ENCODE data around the gene ISG20.
A peak's percentile ranks its signal among the peaks of the same experiment; 100 is the strongest.

Gene ISG20

DNA sequence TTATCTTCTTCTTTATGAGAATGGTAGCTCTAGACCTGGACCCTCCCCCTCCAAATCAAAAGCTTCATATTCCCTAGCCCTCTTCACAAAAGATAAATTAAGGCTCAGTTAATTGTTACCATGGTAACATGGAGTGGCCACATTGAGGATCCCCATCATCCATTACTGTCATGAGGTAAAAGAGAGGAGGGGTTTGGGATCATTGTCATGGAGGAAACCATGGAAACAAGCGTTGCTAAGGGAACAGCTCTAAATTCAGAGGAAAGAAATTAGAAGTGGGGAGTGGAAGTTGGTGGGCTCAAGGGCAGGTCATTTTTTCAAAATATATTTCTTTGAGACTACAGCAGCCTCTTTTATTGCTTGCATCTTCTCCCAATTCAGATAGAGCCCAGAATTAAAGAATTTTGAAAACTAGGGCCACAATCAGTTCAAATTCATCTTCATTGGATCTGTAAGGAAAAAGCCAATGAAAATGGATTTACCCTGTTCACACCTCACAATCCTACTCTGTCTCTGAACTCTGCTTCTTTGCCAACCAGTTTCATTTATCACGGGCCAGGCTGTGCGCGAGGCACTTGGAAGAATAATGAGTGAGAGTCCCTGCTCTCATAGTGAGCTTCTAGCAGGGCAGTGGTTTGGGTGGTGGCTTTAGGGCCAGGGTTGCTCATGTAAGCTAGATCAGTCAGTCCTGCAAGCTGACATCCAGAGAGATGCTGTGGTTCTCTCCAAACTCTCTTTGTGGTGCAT lies 29.3 kb upstream of the ISG20 start:
- H3K36me3 ChIP-seq (ENCODE audit: control insufficient read depth in 1 of 2, insufficient read depth in 2 of 2, low read length in 2 of 2): no peaks in the 10 kb centered on the region
- peaks cover 33 to 51% of the 10 kb centered on the region in 2 donors for H3K27me3 ChIP-seq (ENCODE audit: control insufficient read depth in 1 of 2, insufficient read depth in 2 of 2, low read length in 2 of 2)
- H3K4me3 ChIP-seq (ENCODE audit: low read depth in 1 of 2, low read length in 2 of 2): no peak overlapping the region
- H3K9me3 ChIP-seq (ENCODE audit: control insufficient read depth in 1 of 2, low read length in 2 of 2): no peaks in the 10 kb centered on the region
- no peak overlapping the region for H3K27ac ChIP-seq (ENCODE audit: low read depth, low read length)
- no peaks in the 10 kb centered on the region for H3K4me1 ChIP-seq (ENCODE audit: control insufficient read depth in 1 of 2, insufficient read depth in 2 of 2, low read length in 2 of 2)
- no peak overlapping the region for H3K9ac ChIP-seq (ENCODE audit: low read depth in 1 of 2, low read length in 2 of 2)

- Histone ChIP-seq H3K9me3 (ENCODE audit: control insufficient read depth in 1 of 2, low read length in 2 of 2) (no peaks in the 10 kb centered on the region), H3K27me3 (ENCODE audit: control insufficient read depth in 1 of 2, insufficient read depth in 2 of 2, low read length in 2 of 2) (peaks cover 21 to 39% of the 10 kb centered on the region in 2 donors), H3K4me3 (ENCODE audit: low read depth in 1 of 2, low read length in 2 of 2) (no peak overlapping the region), H3K9ac (ENCODE audit: low read depth in 1 of 2, low read length in 2 of 2) (no peak overlapping the region), H3K36me3 (ENCODE audit: control insufficient read depth in 1 of 2, insufficient read depth in 2 of 2, low read length in 2 of 2) (no peaks in the 10 kb centered on the region), H3K27ac (ENCODE audit: low read depth, low read length) (no peak overlapping the region), H3K4me1 (ENCODE audit: control insufficient read depth in 1 of 2, insufficient read depth in 2 of 2, low read length in 2 of 2) (peaks cover 5 to 10% of the 10 kb centered on the region in 2 donors)
Observed at GRCh38 chr15:88610701-88611231, 28.1 kb upstream of the ISG20 start.

DNA sequence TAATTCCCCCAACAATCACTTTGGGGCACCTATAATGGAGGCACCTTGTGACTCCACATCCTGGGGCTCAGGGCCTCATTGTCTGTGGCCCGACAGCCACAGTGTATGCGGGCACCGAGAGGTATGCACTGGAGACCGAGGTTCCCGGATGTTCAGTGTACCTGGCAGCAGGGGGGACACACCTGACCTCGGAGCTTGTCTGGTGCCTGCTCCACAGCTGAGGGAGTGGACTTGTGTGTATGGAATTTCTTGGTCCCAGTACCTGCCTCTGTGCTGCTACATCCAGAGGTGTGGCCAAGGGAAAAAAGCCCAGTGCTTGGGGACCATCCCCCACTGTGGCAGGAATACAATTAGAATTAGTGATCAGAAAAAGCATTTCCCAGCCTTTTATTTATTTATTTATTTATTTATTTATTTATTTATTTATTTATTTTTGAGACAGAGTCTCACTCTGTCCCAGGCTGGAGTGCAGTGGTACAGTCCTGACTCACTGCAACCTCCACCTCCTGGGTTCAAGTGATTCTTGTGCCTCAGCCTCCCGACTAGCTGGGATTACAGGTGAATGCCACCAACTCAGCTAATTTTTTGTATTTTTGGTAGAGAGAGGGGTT lies 26.5 kb upstream of the ISG20 start:
- H3K4me1 ChIP-seq (ENCODE audit: control insufficient read depth in 1 of 2, insufficient read depth in 2 of 2, low read length in 2 of 2): peaks cover 6 to 12% of the 10 kb centered on the region in 2 donors
- no peak overlapping the region for H3K4me3 ChIP-seq (ENCODE audit: low read depth in 1 of 2, low read length in 2 of 2)
- no peaks in the 10 kb centered on the region for H3K9me3 ChIP-seq (ENCODE audit: control insufficient read depth in 1 of 2, low read length in 2 of 2)
- H3K36me3 ChIP-seq (ENCODE audit: control insufficient read depth in 1 of 2, insufficient read depth in 2 of 2, low read length in 2 of 2): no peaks in the 10 kb centered on the region
- peaks cover 9 to 24% of the 10 kb centered on the region in 2 donors for H3K27me3 ChIP-seq (ENCODE audit: control insufficient read depth in 1 of 2, insufficient read depth in 2 of 2, low read length in 2 of 2)
- no peak overlapping the region for H3K27ac ChIP-seq (ENCODE audit: low read depth, low read length)
- no peak overlapping the region for H3K9ac ChIP-seq (ENCODE audit: low read depth in 1 of 2, low read length in 2 of 2)

DNA sequence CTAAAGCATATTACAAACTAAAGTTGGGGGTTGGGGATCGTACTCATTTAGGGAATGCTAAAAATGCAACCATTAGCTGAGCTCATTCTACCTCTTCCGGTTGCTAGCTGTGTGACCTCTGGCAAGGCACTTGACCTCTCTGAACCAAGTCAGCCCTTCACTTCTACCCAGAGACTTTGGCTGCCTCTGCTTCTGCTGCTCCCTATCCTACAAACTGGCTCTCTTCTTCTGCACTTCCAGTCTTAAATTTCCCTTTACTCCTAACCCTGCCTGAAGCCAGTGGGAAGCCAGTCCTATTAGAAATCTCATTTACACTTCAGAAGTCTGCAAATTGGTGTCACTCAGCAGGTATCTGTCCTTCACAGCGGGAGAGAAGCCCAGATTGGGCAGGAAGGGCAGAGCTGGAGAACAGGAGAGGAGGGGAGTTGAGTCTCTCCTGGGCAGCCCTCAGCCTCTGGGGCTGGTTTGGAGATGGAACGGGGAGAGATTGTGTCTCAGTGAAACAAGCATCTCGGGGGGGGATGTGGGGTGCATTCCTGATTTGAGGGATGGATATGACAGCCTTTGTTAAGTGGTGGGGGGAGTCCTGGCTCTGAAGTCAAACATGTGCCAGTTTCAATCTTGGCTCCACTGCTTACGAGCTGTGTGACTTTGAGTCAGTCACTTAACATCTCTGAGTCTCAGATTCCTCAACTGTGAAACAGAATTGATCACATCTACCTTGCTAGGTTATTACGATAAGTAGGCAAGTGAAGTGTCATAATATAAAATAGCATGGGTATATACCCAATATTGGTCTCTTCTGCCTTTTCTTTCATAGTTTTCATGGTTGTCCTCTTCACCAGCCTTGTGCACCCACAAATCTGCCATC lies 25.5 kb upstream of the ISG20 start:
- Histone ChIP-seq H3K9me3 (ENCODE audit: control insufficient read depth in 1 of 2, low read length in 2 of 2) (no peaks in the 10 kb centered on the region), H3K27me3 (ENCODE audit: control insufficient read depth in 1 of 2, insufficient read depth in 2 of 2, low read length in 2 of 2) (peaks cover 5 to 16% of the 10 kb centered on the region in 2 donors), H3K36me3 (ENCODE audit: control insufficient read depth in 1 of 2, insufficient read depth in 2 of 2, low read length in 2 of 2) (no peaks in the 10 kb centered on the region), H3K4me3 (ENCODE audit: low read depth in 1 of 2, low read length in 2 of 2) (no peak overlapping the region), H3K4me1 (ENCODE audit: control insufficient read depth in 1 of 2, insufficient read depth in 2 of 2, low read length in 2 of 2) (peaks cover 6 to 12% of the 10 kb centered on the region in 2 donors), H3K9ac (ENCODE audit: low read depth in 1 of 2, low read length in 2 of 2) (no peak overlapping the region), H3K27ac (ENCODE audit: low read depth, low read length) (no peak overlapping the region)

- Histone ChIP-seq H3K4me1 (ENCODE audit: control insufficient read depth in 1 of 2, insufficient read depth in 2 of 2, low read length in 2 of 2) (peaks cover 7 to 12% of the 10 kb centered on the region in 2 donors), H3K9me3 (ENCODE audit: control insufficient read depth in 1 of 2, low read length in 2 of 2) (no peaks in the 10 kb centered on the region), H3K9ac (ENCODE audit: low read depth in 1 of 2, low read length in 2 of 2) (peak overlapping the region in 1 of 2 donors; percentile 40), H3K4me3 (ENCODE audit: low read depth in 1 of 2, low read length in 2 of 2) (no peak overlapping the region), H3K27me3 (ENCODE audit: control insufficient read depth in 1 of 2, insufficient read depth in 2 of 2, low read length in 2 of 2) (peaks cover 0 to 3% of the 10 kb centered on the region in 2 donors), H3K27ac (ENCODE audit: low read depth, low read length) (peak overlapping the region; percentile 23), H3K36me3 (ENCODE audit: control insufficient read depth in 1 of 2, insufficient read depth in 2 of 2, low read length in 2 of 2) (no peaks in the 10 kb centered on the region)
Observed at GRCh38 chr15:88615303-88616107, 23.3 kb upstream of the ISG20 start.

DNA sequence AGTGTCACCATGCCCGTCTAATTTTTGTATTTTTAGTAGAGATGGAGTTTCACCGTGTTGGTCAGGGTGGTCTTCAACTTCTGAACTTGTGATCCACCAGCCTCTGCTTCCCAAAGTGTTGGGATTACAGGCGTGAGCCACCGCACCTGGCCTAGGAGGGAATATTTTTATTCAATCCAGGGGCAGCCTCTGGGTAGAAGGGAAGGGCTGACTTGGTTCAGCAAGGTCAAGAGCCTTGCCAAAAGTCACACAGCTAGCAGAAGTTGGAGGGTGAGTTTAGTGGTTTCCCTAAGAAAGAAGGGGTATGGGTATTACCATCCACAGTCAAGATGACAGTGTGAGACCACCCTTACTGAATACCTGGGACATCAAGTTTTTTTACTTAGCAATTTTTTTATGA lies 22.6 kb upstream of the ISG20 start:
- Histone ChIP-seq H3K4me3 (ENCODE audit: low read depth in 1 of 2, low read length in 2 of 2) (no peak overlapping the region), H3K27ac (ENCODE audit: low read depth, low read length) (no peak overlapping the region), H3K9me3 (ENCODE audit: control insufficient read depth in 1 of 2, low read length in 2 of 2) (no peaks in the 10 kb centered on the region), H3K27me3 (ENCODE audit: control insufficient read depth in 1 of 2, insufficient read depth in 2 of 2, low read length in 2 of 2) (no peaks in the 10 kb centered on the region), H3K36me3 (ENCODE audit: control insufficient read depth in 1 of 2, insufficient read depth in 2 of 2, low read length in 2 of 2) (no peaks in the 10 kb centered on the region), H3K4me1 (ENCODE audit: control insufficient read depth in 1 of 2, insufficient read depth in 2 of 2, low read length in 2 of 2) (peaks cover 10 to 16% of the 10 kb centered on the region in 2 donors), H3K9ac (ENCODE audit: low read depth in 1 of 2, low read length in 2 of 2) (no peak overlapping the region)

GRCh38 chr15:88617031-88617722 lies 21.6 kb upstream of the ISG20 start:
- H3K36me3 ChIP-seq (ENCODE audit: control insufficient read depth in 1 of 2, insufficient read depth in 2 of 2, low read length in 2 of 2): no peaks in the 10 kb centered on the region
- H3K4me3 ChIP-seq (ENCODE audit: low read depth in 1 of 2, low read length in 2 of 2): no peak overlapping the region
- no peak overlapping the region for H3K27ac ChIP-seq (ENCODE audit: low read depth, low read length)
- H3K4me1 ChIP-seq (ENCODE audit: control insufficient read depth in 1 of 2, insufficient read depth in 2 of 2, low read length in 2 of 2): peaks cover 15 to 22% of the 10 kb centered on the region in 2 donors
- H3K9me3 ChIP-seq (ENCODE audit: control insufficient read depth in 1 of 2, low read length in 2 of 2): no peaks in the 10 kb centered on the region
- no peaks in the 10 kb centered on the region for H3K27me3 ChIP-seq (ENCODE audit: control insufficient read depth in 1 of 2, insufficient read depth in 2 of 2, low read length in 2 of 2)
- no peak overlapping the region for H3K9ac ChIP-seq (ENCODE audit: low read depth in 1 of 2, low read length in 2 of 2)

DNA sequence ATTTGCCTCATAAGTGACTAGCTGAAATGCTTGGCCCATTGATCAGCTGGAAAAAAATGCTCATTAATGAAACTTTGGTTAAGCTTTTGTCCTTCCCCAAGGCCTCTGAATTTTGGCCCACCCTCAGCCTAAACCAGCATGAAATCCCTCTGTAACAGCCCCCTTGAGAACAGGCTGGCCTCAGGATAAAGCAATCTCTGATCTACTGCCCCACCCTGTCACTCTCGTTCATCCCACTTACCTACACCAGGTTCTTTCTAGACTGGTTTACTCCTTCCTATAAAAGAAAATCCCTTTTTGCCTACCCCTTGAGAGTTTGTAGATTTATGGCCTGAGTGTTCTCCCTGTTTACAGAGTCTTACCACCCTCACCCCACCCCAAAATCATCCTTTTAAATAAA lies 21.0 kb upstream of the ISG20 start:
- peaks cover 16 to 28% of the 10 kb centered on the region in 2 donors for H3K4me1 ChIP-seq (ENCODE audit: control insufficient read depth in 1 of 2, insufficient read depth in 2 of 2, low read length in 2 of 2)
- H3K27me3 ChIP-seq (ENCODE audit: control insufficient read depth in 1 of 2, insufficient read depth in 2 of 2, low read length in 2 of 2): no peaks in the 10 kb centered on the region
- H3K4me3 ChIP-seq (ENCODE audit: low read depth in 1 of 2, low read length in 2 of 2): no peak overlapping the region
- no peaks in the 10 kb centered on the region for H3K9me3 ChIP-seq (ENCODE audit: control insufficient read depth in 1 of 2, low read length in 2 of 2)
- no peak overlapping the region for H3K9ac ChIP-seq (ENCODE audit: low read depth in 1 of 2, low read length in 2 of 2)
- no peak overlapping the region for H3K27ac ChIP-seq (ENCODE audit: low read depth, low read length)
- H3K36me3 ChIP-seq (ENCODE audit: control insufficient read depth in 1 of 2, insufficient read depth in 2 of 2, low read length in 2 of 2): no peaks in the 10 kb centered on the region

DNA sequence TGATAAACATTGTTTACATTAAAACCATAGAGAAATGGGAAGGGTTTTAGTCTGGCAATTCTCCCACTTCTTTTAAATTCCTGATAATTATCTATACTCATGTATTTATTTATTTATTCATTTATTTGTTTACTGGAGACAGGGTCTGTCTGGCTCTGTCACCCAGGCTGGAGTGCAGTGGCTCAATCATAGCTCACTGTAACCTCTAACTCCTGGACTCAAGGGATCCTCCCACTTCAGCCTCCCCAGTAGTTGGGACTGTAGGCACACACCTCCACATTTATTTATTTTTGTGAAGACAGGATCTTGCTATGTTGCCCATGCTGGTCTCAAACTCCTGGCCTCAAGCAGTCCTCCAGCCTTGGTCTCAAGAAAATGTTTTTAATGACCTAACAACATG lies 20.1 kb upstream of the ISG20 start:
- Histone ChIP-seq H3K9me3 (ENCODE audit: control insufficient read depth in 1 of 2, low read length in 2 of 2) (no peaks in the 10 kb centered on the region), H3K27me3 (ENCODE audit: control insufficient read depth in 1 of 2, insufficient read depth in 2 of 2, low read length in 2 of 2) (no peaks in the 10 kb centered on the region), H3K4me1 (ENCODE audit: control insufficient read depth in 1 of 2, insufficient read depth in 2 of 2, low read length in 2 of 2) (peaks cover 25 to 35% of the 10 kb centered on the region in 2 donors), H3K4me3 (ENCODE audit: low read depth in 1 of 2, low read length in 2 of 2) (no peak overlapping the region), H3K9ac (ENCODE audit: low read depth in 1 of 2, low read length in 2 of 2) (no peak overlapping the region), H3K36me3 (ENCODE audit: control insufficient read depth in 1 of 2, insufficient read depth in 2 of 2, low read length in 2 of 2) (peaks cover 0 to 2% of the 10 kb centered on the region in 2 donors), H3K27ac (ENCODE audit: low read depth, low read length) (no peak overlapping the region)
